Stimulated activated effector memory CD8-positive, alpha-beta T cell treated with anti-CD3 and anti-CD28 coated beads, Interleukin-12 subunit alpha, Interleukin-12 subunit beta, amount 100 ng/mL, for 72 hours (primary cell): ENCODE measurements around the gene TRMT1L.

Experiments
- ATAC-seq: fragments of 150-1000 bp; cut with Tn5 transposase; 2 replicates; pipeline ENCODE4 v1.10.0; 2021
- DNase-seq, 2 donors: peaks; one replicate each; pipeline ENCODE4 v3.0.0; 2021 to 2022; ENCODE audit warnings: low spot score in 2 of 2
- H3K27ac Mint-ChIP-seq: one replicate; pipeline ENCODE4 v1.8.0; 2022; ENCODE audit warnings: mild to moderate bottlenecking, mixed read lengths
- H3K36me3 Mint-ChIP-seq: one replicate; pipeline ENCODE4 v1.8.0; 2022; ENCODE audit warnings: mild to moderate bottlenecking, mixed read lengths
- H3K4me1 Mint-ChIP-seq: one replicate; pipeline ENCODE4 v1.8.0; 2022; ENCODE audit warnings: mixed read lengths
- H3K4me3 Mint-ChIP-seq: one replicate; pipeline ENCODE4 v1.8.0; 2022; ENCODE audit warnings: mild to moderate bottlenecking, mixed read lengths
- H3K9me3 Mint-ChIP-seq: one replicate; pipeline ENCODE4 v1.8.0; 2022; ENCODE audit warnings: mixed read lengths

The TRMT1L gene

DNA sequence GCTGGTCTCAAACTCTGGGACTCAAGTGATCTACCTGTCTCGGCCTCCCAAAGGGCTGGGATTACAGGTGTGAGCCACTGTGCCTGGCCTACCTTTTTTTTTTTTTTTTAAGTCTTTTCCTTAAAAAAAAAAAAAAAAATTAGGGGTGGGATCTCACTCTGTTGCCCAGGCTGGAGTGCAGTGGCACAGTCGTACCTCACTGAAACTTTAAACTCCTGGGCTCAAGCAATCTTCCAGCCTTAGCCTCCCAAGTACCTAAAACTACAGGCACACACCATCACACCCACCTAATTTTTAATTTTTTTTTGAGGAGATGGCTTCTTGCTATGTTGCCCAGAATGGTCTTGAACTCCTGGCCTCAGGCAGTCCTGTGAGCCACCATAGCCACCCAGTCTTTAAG, 72.9 kb downstream of the TRMT1L start:
- Mint-ChIP-seq H3K27ac (peak overlapping the region; percentile 69), H3K9me3 (no peaks in the 10 kb centered on the region), H3K36me3 (peaks cover 17% of the 10 kb centered on the region), H3K4me1 (peaks cover 29% of the 10 kb centered on the region), H3K4me3 (no peak overlapping the region)
- no peak for ATAC-seq
- no peak for DNase-seq

DNA sequence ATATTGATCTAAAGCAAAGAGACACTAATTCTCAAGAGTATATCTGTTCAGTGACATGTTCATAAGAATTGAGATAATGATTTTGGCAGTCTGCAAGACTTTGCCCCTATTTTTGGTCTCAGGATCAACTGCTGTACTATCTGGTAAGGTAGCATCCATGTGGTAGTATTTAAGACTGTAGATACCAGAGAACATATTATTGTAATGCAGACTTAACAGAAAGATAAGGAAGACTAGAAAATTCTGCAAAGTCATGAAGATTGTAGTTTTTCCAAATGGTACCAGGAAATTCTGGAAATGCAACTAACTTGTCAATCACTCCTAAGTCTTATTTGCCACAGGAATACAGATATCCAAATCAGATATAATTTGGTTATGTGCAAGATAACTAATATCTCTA, 76.3 kb downstream of the TRMT1L start:
- no peak for ATAC-seq
- Mint-ChIP-seq H3K27ac (no peak overlapping the region), H3K4me3 (no peak overlapping the region), H3K9me3 (no peaks in the 10 kb centered on the region), H3K36me3 (peaks cover 6% of the 10 kb centered on the region), H3K4me1 (peaks cover 37% of the 10 kb centered on the region)
- DNase-seq: no peak

DNA sequence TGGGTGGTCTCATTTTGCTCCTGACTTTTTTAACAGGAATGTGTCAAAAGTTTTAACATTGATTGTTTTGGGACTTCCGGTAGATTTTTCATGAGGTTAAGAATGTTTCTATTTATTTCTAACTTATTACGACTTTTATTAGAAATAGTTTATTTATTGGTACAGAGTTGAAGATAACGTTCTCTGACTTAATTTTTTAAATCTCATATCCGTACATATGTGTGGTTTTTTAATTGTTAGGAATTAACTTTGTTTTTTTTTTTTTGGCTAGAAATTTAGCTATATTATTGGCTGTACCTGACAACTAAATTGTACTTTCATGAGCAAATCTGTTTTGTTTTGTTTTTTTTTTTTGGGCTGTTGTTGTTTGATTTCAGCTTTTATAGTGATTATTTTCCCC, 79.4 kb downstream of the TRMT1L start:
- no peak overlapping the region for H3K4me3 Mint-ChIP-seq
- ATAC-seq (no peak), DNase-seq (no peak)
- H3K4me1 Mint-ChIP-seq: peaks cover 58% of the 10 kb centered on the region
- no peak overlapping the region for H3K27ac Mint-ChIP-seq
- peaks cover under 1% of the 10 kb centered on the region for H3K9me3 Mint-ChIP-seq
- H3K36me3 Mint-ChIP-seq: peaks cover 6% of the 10 kb centered on the region

- no peak overlapping the region for H3K4me3 Mint-ChIP-seq
- H3K36me3 Mint-ChIP-seq: peaks cover 6% of the 10 kb centered on the region
- peak overlapping the region; percentile 52 for H3K27ac Mint-ChIP-seq
- H3K4me1 Mint-ChIP-seq: peaks cover 71% of the 10 kb centered on the region
- no peak for DNase-seq
- ATAC-seq: no peak
- H3K9me3 Mint-ChIP-seq: peaks cover 2% of the 10 kb centered on the region
These were observed 81.3 kb downstream of the TRMT1L start for GRCh38 chr1:185075476-185075875.

GRCh38 chr1:185074307-185074706, 82.4 kb downstream of the TRMT1L start:
- Mint-ChIP-seq H3K9me3 (peaks cover 2% of the 10 kb centered on the region), H3K4me3 (no peak overlapping the region), H3K27ac (peak overlapping the region; percentile 38), H3K36me3 (peaks cover 6% of the 10 kb centered on the region), H3K4me1 (peaks cover 63% of the 10 kb centered on the region)
- DNase-seq (no peak), ATAC-seq (peak; percentile 42)

GRCh38 chr1:185073725-185074124, 83.0 kb downstream of the TRMT1L start:
- Mint-ChIP-seq H3K36me3 (peaks cover 6% of the 10 kb centered on the region), H3K4me3 (no peak overlapping the region), H3K27ac (peak overlapping the region; percentile 38), H3K9me3 (peaks cover 2% of the 10 kb centered on the region), H3K4me1 (peaks cover 63% of the 10 kb centered on the region)
- ATAC-seq (no peak), DNase-seq (no peak)

DNA sequence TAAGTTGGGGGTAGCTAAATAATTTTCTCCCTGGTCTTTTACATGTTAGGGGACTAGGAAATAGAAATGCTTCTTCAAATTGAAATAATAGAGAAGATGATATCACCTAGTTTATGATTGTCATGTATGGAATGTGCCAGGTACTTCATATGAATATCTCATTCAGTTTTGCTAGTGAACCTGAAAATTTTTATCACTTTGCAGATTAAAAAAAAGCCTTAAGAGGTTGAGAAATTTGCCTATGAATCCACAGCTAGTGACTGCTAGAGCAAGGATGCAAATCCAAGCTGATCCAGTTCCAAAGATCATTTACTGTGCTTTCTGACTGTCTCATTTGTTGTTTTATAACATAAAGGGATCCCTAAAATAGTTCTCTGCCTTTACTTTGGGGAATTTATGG, 86.7 kb downstream of the TRMT1L start:
- Mint-ChIP-seq H3K9me3 (peaks cover 2% of the 10 kb centered on the region), H3K27ac (no peak overlapping the region), H3K36me3 (no peaks in the 10 kb centered on the region), H3K4me1 (peaks cover 66% of the 10 kb centered on the region), H3K4me3 (no peak overlapping the region)
- DNase-seq (no peak), ATAC-seq (no peak)

DNA sequence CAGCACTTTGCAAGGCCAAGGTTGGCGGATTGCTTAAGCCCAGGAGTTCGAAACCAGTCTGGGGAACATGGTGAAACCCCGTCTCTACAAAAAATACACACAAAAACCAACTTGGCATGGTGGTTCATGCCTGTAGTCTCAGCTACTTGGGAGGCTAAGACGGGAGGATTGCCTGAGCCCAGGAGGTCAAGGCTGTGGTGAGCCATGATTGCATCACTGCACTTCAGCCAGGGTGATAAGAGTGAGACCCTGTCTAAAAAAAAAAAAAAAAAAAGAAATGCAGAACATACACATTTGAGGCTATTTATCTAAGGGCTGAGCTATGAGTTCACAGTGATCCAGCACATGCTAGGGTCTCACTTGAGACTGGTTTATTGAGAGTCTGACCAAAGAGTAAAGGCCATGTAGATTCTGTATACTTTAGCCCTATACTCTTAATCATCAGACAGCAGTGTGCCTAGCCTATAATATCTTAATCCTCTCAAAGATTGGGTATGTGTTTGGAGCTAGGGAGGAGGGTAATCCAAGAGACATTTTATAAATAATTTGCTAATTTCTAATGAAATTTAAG, 87.5 kb downstream of the TRMT1L start:
- no peak overlapping the region for H3K27ac Mint-ChIP-seq
- H3K36me3 Mint-ChIP-seq: no peaks in the 10 kb centered on the region

DNA sequence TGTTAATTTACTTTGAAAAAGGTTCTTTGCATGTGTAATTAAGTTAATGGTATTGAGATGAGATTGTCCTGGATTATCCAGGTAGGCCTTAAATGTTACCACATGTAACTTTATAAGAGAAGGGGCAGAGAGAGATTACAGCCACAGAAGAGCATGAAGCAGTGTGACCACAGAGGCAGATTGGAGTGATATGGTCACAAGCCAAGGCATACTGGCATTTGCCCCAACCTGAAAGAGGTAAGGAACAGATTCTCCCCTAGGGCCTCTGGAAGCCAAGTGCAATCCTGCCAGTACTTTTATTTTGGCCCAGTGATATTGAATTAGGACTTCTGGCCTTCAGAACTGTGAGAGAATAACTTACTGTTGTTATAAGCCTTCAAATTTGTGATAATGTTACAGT, 88.4 kb downstream of the TRMT1L start:
- Mint-ChIP-seq H3K4me1 (peaks cover 56% of the 10 kb centered on the region), H3K9me3 (peaks cover 2% of the 10 kb centered on the region), H3K4me3 (no peak overlapping the region), H3K36me3 (no peaks in the 10 kb centered on the region), H3K27ac (peak overlapping the region; percentile 27)
- no peak for DNase-seq
- no peak for ATAC-seq

More for the DNA sequence above, 87.5 kb downstream of the TRMT1L start:
- peaks cover 2% of the 10 kb centered on the region for H3K9me3 Mint-ChIP-seq
- DNase-seq: no peak
- H3K4me1 Mint-ChIP-seq: peaks cover 59% of the 10 kb centered on the region
- no peak for ATAC-seq
- H3K4me3 Mint-ChIP-seq: no peak overlapping the region
